Stimulated activated CD4-positive, alpha-beta T cell treated with anti-CD3 and anti-CD28 coated beads, Interleukin-4, amount 100 ng/mL, for 1 hour (primary cell): ENCODE results near the gene DIRAS3.
"Not testable (repeated sequence)": the region's sequence is repeated elsewhere in the genome, so short reads cannot be mapped to it uniquely, and the experiment has no call there.

Experiments used
- DNase-seq: peaks from one replicate; pipeline ENCODE4 v3.0.0-alpha.2; 2020

Gene DIRAS3

DNA sequence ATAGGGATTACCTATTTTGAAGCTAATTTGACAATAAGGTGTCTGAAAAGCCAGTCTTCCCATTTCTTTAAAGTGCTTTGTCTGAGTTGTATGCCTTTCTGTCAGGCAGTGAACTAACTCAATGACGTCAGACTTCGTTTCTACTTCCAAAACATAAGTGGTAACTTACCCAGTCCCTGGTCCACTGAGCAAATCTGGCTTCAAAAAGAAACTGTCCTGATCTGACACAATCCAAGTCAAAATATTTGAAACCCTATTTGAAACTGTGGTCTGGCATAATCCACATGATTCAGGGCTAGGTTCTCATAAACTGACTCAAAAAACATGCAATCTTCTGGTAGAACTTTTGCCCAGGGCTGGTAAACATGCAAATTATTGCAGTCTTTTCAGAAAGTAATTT, 34.0 kb downstream of the DIRAS3 start:
- no peak for DNase-seq

DNA sequence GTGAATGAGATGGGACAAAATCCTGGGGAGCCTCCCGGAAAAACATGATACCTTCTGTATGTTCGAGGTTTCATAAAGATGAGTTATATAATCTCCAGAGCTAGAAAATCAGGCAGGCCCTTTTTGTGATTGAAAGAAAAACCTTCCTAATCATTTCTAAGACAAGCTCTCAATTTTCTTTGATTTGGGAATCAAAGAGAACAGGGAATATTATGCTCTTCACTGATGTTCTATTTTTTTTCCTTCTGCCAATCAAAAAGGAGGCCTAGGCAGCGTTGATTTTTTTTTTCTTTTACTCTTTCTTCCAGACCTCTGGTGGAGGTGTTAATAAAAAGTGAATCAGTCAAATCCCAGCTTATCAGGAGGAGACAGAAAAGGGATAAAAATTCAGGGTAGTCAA, 34.5 kb downstream of the DIRAS3 start:
- DNase-seq = no peak

DNA sequence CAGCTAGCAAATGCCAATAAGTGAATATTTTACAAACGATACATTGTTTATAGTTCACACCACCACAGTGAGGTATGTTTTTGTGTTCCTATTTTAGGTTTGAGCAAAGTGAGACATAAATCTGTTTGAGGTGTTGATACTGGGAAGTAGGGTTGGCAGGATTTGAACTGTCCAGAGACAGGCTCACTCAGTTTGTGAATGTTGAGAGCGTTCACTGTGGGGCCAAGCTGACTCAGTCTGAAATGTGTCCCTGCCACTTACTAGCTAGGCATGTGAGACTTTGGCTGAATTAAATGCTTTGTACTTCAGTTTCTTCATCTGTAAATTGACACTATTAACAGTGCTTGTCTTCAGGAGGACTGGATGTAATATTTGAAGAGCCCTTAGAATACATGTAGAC, 35.1 kb downstream of the DIRAS3 start:
- DNase-seq = no peak

DNA sequence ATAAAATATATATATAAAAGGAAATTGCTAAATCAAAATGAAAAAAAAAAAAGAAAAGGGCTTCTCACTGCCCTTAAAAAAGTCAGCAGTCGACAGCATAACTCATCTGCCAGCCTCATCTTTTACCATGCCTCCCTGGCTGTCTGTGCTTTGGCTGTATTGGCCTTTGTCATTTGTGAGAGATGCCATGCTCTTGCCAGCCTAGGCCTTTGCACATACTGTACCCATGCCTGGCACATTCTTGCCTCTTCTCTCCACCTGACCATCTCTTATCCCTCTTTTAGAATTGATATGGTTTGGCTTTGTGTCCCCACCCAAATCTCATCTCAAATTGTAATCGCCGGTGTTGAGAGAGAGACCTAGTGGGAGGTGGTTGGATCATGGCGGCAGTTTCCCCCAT, 37.1 kb downstream of the DIRAS3 start:
- DNase-seq = no peak

DNA sequence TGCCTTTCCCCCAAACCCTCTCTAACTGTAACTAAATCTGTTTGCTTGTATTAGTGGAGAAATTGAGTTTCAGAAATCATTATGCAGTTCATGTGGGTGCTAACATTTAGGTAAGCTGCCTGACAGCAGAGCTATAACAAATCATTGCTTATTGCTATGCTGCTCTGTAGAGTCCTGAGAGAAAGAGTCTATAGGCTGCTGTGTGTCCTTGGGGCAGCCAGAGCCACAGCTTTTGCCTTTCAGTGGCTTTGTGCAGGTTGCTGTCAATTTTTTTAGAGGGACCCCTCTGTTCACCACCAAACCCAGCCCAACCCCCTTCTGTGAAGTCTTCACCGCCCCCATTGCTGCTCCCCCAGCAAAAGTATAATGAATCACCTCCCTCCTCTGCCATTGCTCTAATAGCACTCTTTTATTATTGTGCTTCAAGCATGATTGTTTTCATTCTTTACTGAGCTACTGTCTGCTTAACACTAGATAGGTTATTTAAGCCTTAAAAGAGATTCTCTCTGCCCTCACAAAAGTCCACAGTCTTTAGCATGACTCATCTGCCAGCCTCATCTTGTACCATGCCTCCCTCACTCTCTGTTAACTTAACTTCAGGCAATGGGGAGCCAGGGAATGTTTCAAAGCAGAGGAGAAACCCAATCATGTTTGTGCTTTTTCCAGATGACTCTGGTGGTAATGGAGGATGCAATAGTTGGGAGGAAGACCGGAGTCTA, 38.6 kb downstream of the DIRAS3 start:
- no peak for DNase-seq

DNA sequence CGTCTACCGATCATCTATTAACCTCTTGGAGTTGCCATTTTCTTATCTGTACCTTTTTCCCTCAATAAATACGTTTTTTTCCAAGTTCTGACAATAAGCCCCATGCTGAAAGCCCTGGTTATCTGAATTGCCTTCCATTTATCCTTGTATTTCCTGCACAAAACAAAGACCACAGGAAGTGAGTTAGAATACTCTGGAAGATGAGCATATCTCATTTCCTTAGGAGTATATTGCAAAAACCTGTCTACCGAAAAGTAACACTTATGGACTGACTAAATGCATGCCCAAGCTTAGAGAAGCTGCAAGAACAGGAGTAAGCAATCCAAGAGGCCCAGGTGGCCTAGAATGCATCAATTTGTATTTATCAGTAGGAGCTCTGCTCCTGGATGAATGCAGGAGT, 39.9 kb downstream of the DIRAS3 start:
- no peak for DNase-seq

DNA sequence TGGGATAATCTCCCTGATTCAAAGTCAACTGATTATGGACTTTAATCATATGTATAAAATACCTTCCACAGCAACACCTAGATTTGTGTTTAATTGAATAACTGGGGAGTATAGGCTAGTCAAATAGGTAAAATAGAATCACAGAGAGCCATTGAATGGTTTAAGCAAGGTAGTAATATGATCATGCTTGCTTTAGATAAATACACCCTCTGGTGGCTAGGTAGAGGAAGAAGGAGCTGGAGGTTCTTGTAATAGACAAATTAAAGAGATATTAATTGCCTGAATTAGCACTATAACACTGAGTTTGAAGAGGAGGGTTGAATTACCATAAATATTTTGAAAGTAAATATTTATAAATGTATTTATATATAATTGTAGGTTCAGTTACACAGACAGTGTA, 40.3 kb downstream of the DIRAS3 start:
- no peak for DNase-seq

DNA sequence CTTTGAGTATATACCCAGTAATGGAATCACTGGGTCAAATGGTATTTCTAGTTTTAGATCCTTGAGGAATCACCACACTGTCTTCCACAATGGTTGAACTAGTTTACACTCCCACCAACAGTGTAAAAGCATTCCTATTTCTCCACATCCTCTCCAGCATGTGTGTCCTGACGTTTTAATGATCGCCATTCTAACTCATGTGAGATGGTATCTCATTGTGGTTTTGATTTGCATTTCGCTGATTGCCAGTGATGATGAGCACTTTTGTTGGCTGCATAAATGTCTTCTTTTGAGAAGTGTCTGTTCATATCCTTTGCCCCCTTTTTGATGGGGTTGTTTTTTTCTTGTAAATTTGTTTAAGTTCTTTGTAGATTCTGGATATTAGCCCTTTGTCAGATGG, 46.8 kb downstream of the DIRAS3 start:
- not testable (repeated sequence) for DNase-seq

DNA sequence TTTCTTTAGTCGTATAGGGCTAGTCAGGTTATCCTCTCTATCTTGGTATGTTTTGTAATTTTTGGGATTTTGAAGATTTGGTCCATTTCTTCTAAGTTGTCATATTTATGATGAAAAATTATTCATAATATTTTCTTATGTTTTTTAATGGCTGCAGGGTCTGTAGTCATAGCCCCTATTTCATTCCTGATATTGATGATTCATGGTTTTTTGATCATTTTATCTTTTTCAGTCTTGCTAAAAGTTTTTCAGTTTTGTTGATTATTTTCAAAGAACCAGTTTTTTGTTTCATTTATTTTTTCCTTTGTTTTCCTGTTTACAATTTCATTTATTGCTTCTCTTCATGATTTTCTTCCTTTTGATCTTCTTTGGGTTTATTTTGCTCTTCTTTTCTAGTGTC, 50.2 kb downstream of the DIRAS3 start:
- no peak for DNase-seq

DNA sequence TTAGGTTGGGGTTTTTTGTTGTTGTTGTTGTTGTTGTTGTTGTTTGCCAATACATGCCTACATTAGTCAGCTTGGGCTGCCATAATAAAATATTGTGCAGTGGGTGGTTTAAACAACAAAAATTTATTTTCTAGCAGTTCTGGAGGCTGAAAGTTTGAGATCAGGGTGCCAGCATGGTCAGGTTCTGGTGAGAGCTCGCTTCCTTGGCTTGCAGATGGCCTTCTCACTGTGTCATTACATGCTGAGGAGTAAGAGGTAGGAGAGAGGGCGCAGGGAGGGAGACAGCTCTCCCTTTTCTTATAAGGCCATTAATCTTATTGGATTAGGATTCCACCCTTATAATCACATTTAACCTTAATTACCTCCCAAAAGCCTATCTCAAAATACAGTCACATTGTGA, 52.7 kb downstream of the DIRAS3 start:
- DNase-seq = no peak
